ENCODE data around the gene NTN1. TPM values are rescaled to one million over a fixed set of nuclear protein-coding genes. Genes with fewer than 3 reads are reported as not detected.

NTN1 gene
- total RNA-seq, 2 experiments from 2014 or later, result not detected

DNA sequence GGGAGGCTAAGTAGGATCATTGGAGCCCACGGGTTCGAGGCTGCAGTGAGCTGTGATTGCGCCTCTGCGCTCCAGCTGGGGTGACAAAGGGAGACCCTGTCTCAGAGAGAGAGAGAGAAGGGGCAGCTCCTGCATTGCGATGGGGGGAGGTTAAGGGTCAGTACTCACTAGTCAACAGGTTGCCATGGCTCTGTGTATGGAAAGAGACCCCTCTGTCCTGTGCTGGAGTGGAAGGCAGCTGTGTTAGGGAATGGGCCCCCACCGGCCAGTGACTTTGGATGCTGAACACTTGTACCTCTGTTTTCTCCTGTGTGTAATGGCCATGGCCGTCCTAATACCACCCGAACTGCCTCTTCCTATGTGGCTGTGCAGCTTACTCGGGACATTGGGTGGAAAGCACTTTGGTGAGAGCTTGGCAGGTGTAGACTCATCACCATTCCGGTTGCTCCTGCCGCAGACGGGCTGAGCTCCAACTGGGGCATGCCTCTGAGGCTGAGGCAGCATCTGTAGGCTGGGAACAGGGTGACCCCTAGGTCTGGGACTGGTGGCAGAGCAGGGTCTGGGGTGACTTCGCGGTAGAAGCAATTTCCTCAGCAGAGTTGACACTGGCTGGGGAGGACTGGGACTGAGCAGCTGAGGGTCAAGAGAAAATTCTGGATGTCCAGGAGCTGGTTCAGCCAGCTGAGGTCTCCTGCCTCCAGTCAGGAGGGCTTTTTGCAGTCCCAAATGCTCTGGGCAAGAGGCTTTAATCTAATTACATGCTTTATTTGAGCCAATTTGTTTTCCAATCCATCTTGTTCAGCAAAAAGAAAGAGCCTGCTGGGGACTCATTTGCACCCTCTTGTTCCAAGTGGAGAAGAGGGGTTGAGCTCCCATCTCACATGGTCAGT lies 184.5 kb downstream of the NTN1 start:
- Histone ChIP-seq H3K9me3 (ENCODE audit: low read length) (no peaks in the 10 kb centered on the region), H3K4me3 (ENCODE audit: low read depth, low read length, poor library complexity, severe bottlenecking) (no peak overlapping the region), H3K79me2 (ENCODE audit: insufficient read depth, low read depth, low read length) (no peaks in the 10 kb centered on the region), H3K4me2 (ENCODE audit: low read length) (0 out of 2 replicates have a peak overlapping the region, but pooled peaks have one; percentile 32), H3K36me3 (ENCODE audit: insufficient read depth, low read length) (no peaks in the 10 kb centered on the region), H3K9me2 (ENCODE audit: insufficient read depth, low read length) (no peaks in the 10 kb centered on the region), H3K4me1 (ENCODE audit: insufficient read depth, low read length, poor library complexity, severe bottlenecking) (peaks cover 10% of the 10 kb centered on the region), H2AFZ (ENCODE audit: low read length) (no peak overlapping the region), H4K20me1 (ENCODE audit: insufficient read depth, low read length) (no peaks in the 10 kb centered on the region), H3K27ac (ENCODE audit: low read depth, low read length, poor library complexity, severe bottlenecking) (no peak overlapping the region)
- DNase-seq (ENCODE audit: low spot score), result no peak
- POLR2A ChIA-PET, result no interaction called here
- CTCF ChIA-PET (ENCODE audit: unreplicated experiment), result no interaction called here
- intact Hi-C loops (cut with micrococcal nuclease; ENCODE audit: unreplicated experiment), result no loop called here
- BruUV-seq (replicated peaks), result no TSS peak
- no peak for TF ChIP-seq CTCF (conservative IDR thresholded peaks at IDR 0.05; ENCODE audit: low read length)
- TF ChIP-seq EZH2phosphoT487 (IDR thresholded peaks at IDR 0.05; ENCODE audit: borderline replicate concordance, low read depth, low read length), result no peak

GRCh38 chr17:9206410-9206703 lies 185.0 kb downstream of the NTN1 start:
- intact Hi-C loops (cut with micrococcal nuclease; ENCODE audit: unreplicated experiment), result no loop called here
- peaks cover 10% of the 10 kb centered on the region for H3K4me1 ChIP-seq (ENCODE audit: insufficient read depth, low read length, poor library complexity, severe bottlenecking)
- no peaks in the 10 kb centered on the region for H3K9me3 ChIP-seq (ENCODE audit: low read length)
- H3K27ac ChIP-seq (ENCODE audit: low read depth, low read length, poor library complexity, severe bottlenecking), result no peak overlapping the region
- no peak for DNase-seq (ENCODE audit: low spot score)
- H3K4me2 ChIP-seq (ENCODE audit: low read length), result no peak overlapping the region
- no peaks in the 10 kb centered on the region for H3K79me2 ChIP-seq (ENCODE audit: insufficient read depth, low read depth, low read length)
- ChIA-PET POLR2A (no interaction called here), CTCF (ENCODE audit: unreplicated experiment) (no interaction called here)
- no peak overlapping the region for H2AFZ ChIP-seq (ENCODE audit: low read length)
- TF ChIP-seq CTCF (conservative IDR thresholded peaks at IDR 0.05; ENCODE audit: low read length), result no peak
- no peaks in the 10 kb centered on the region for H3K9me2 ChIP-seq (ENCODE audit: insufficient read depth, low read length)
- H3K36me3 ChIP-seq (ENCODE audit: insufficient read depth, low read length), result no peaks in the 10 kb centered on the region
- no peak overlapping the region for H3K4me3 ChIP-seq (ENCODE audit: low read depth, low read length, poor library complexity, severe bottlenecking)
- BruUV-seq (replicated peaks), result no TSS peak
- H4K20me1 ChIP-seq (ENCODE audit: insufficient read depth, low read length), result no peaks in the 10 kb centered on the region

DNA sequence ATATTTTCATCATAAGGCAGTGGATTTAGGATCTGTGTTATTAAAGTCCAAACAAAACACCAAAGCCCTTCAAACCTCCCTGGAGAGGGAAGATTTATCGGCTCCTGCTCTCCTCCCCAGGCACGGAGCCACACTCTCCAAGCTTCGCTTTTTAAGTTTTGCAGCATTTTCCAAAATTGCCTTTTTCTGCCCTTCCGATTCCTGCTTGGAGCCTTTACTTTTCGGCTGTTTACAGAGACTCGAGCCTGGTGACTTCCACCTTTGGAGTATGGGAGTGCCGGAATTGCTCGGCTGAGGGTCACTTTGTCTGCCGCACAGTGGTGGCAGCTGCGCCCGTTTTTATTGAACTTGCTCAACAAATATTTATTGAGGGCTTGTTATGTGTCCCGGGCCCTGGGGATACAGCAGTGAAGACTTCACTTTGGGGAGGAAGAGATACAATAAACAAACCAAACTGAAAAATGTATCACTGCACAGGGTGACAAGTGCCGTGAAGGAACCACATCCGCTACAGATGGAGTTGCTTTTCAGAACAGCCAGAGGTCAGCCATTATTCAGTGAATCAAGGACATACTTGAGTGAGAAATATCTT lies 185.5 kb downstream of the NTN1 start:
- intact Hi-C loops (cut with micrococcal nuclease; ENCODE audit: unreplicated experiment), result no loop called here
- CTCF ChIA-PET (ENCODE audit: unreplicated experiment), result no interaction called here
- POLR2A ChIA-PET, result no interaction called here

More for the DNA sequence above, 185.5 kb downstream of the NTN1 start:
- Histone ChIP-seq H3K9me3 (ENCODE audit: low read length) (no peaks in the 10 kb centered on the region), H3K36me3 (ENCODE audit: insufficient read depth, low read length) (no peaks in the 10 kb centered on the region), H3K79me2 (ENCODE audit: insufficient read depth, low read depth, low read length) (no peaks in the 10 kb centered on the region), H2AFZ (ENCODE audit: low read length) (no peak overlapping the region), H3K4me3 (ENCODE audit: low read depth, low read length, poor library complexity, severe bottlenecking) (no peak overlapping the region), H4K20me1 (ENCODE audit: insufficient read depth, low read length) (no peaks in the 10 kb centered on the region), H3K4me1 (ENCODE audit: insufficient read depth, low read length, poor library complexity, severe bottlenecking) (peaks cover 10% of the 10 kb centered on the region), H3K9me2 (ENCODE audit: insufficient read depth, low read length) (no peaks in the 10 kb centered on the region), H3K4me2 (ENCODE audit: low read length) (no peak overlapping the region), H3K27ac (ENCODE audit: low read depth, low read length, poor library complexity, severe bottlenecking) (no peak overlapping the region)
- no peak for DNase-seq (ENCODE audit: low spot score)
- TF ChIP-seq CTCF (conservative IDR thresholded peaks at IDR 0.05; ENCODE audit: low read length) (no peak), EZH2phosphoT487 (IDR thresholded peaks at IDR 0.05; ENCODE audit: borderline replicate concordance, low read depth, low read length) (no peak)
- BruUV-seq (replicated peaks), result no TSS peak

Data from OCI-LY7 (cell line).